ENCODE results near the gene CRYM.

Gene CRYM

GRCh38 chr16:21242756-21243155, 35.3 kb downstream of the CRYM start:
- no peak for DNase-seq

GRCh38 chr16:21239646-21240045, 38.4 kb downstream of the CRYM start:
- no peak for DNase-seq

GRCh38 chr16:21236831-21237230, 41.3 kb downstream of the CRYM start:
- no peak for DNase-seq

GRCh38 chr16:21235199-21235585, 42.9 kb downstream of the CRYM start:
- no peak for DNase-seq

GRCh38 chr16:21233521-21234150, 44.5 kb downstream of the CRYM start, which contains the start of gene ANKS4B:
TSS of gene ANKS4B (plus strand) at chr16:21233699. CDS start at chr16:21233738, 39 bp downstream.
- DNase-seq = no peak

GRCh38 chr16:21233045-21233520, 45.0 kb downstream of the CRYM start:
- no peak for DNase-seq

- no peak for DNase-seq
Measured at GRCh38 chr16:21228361-21228872, 49.7 kb downstream of the CRYM start.

GRCh38 chr16:21227866-21228265, 50.2 kb downstream of the CRYM start:
- no peak for DNase-seq

GRCh38 chr16:21226749-21227148, 51.3 kb downstream of the CRYM start:
- no peak for DNase-seq

- DNase-seq = no peak
Measured at GRCh38 chr16:21224800-21225199, 53.3 kb downstream of the CRYM start.

GRCh38 chr16:21223787-21224186, 54.3 kb downstream of the CRYM start:
- DNase-seq = no peak

- no peak for DNase-seq
Measured at GRCh38 chr16:21222495-21223337, 55.4 kb downstream of the CRYM start.

- no peak for DNase-seq
Measured at GRCh38 chr16:21219551-21219950, 58.5 kb downstream of the CRYM start.

GRCh38 chr16:21218153-21218552, 59.9 kb downstream of the CRYM start:
- DNase-seq = no peak

GRCh38 chr16:21217121-21217520, 61.0 kb downstream of the CRYM start:
- DNase-seq = no peak

GRCh38 chr16:21214086-21214485, 64.0 kb downstream of the CRYM start:
- no peak for DNase-seq

GRCh38 chr16:21211486-21211885, 66.6 kb downstream of the CRYM start, which contains the start of gene ZP2:
TSS of gene ZP2 (minus strand) at chr16:21211574. CDS start at chr16:21211547, 27 bp downstream.
- no peak for DNase-seq

Measured in NCI-H2171 treated with DMSO at 0.1 percent for 48 hours (cell line).